Erythroblast (primary cell): ENCODE measurements around the gene UPP2.

Source experiments
- DNase-seq, 2 experiments: peaks; one replicate each; lab custom pipeline; 2025; lab: John Stamatoyannopoulos, UW
- GATA1 ChIP-seq: IDR thresholded peaks from 2 replicates; pipeline ENCODE4 v1.6.1; 2011; ENCODE audit warnings: low read depth, mild to moderate bottlenecking, control low read depth, low read length, moderate library complexity
- POLR2A ChIP-seq: IDR thresholded peaks from 2 replicates; pipeline ENCODE4 v1.6.1; 2011; ENCODE audit warnings: mild to moderate bottlenecking, low read length

Gene UPP2

GRCh38 chr2:158138255-158138654 is 36.6 kb downstream of the UPP2 start:
- TF ChIP-seq GATA1 = no peak
- TF ChIP-seq POLR2A = no peak
- no peak for DNase-seq

GRCh38 chr2:158140201-158140600 is 38.5 kb downstream of the UPP2 start:
- no peak for DNase-seq
- no peak for TF ChIP-seq GATA1
- no peak for TF ChIP-seq POLR2A

- no peak for DNase-seq
- no peak for TF ChIP-seq POLR2A
- no peak for TF ChIP-seq GATA1
Measured at GRCh38 chr2:158142165-158142564, 40.5 kb downstream of the UPP2 start.

DNA sequence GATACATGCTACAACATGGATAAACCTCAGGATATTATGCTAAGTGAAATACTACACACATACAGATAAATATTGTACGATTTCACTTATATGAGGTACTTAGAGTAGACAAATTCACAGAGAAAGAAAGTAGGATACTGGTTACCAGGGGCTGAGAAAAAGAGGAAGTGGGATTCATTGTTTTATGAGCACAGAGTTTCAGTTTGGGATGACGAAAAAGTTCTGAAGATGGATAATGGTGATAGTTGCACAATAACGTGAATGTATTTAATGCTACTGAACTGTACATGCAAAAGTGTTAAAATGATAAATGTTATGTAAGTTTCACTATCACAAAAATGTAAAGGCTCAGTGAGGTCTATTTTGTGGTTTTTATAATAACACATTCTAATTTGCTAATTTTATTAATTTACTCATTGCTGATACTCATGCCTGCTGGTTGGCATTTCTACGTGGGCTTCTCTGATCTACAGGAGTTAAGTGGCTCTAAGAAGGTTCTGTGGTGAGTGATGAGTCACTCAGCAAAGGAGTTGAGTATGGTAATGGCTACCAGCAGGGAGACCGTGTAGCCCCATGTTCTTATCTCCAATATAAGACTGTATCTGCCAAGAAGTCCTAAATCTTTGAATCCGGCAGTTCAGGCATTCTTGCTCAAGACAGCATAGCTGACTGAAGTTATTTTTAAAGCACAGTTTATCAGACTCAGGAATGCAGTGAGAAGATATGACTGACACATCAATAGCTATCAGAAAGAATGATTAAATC is 41.1 kb downstream of the UPP2 start:
- TF ChIP-seq POLR2A (no peak), GATA1 (no peak)
- DNase-seq = no peak

- TF ChIP-seq POLR2A (no peak), GATA1 (no peak)
- DNase-seq = no peak
Measured at GRCh38 chr2:158143703-158144360, 42.2 kb downstream of the UPP2 start.

DNA sequence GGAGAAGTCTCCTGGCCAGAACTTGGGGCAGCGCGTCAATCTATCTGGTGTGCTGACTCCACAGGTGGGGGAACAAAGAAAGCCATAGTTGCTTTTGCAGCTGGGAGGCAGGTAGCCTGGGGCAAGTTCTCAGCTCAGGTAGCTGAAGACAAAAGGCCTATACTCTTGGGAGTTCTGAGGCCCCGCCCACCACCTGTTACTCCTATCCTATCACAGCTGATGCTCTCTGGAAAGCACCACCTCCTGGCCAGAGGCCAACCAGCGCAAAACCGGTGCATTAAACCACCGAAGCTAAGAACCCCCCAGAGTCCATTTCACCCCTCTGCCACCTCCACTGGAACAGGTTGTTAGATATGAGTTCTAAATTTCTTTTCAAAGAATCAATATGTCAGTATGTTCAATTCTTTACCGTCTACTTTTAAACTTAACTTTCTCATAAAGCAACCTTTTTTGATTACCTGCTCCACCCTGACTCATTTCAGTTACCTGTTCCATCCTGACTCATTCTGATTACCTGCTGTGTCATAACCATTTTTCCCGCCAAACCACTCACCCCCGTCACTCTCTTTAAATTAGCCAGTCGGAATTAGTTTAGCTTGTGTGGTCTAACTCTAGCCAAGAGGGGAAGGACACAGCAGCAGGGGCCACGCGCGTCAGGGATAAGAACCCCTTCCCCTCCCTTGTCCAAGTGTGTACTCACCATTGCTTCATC is 43.4 kb downstream of the UPP2 start:
- TF ChIP-seq GATA1 = no peak
- TF ChIP-seq POLR2A = no peak
- DNase-seq = no peak

- TF ChIP-seq GATA1 = no peak
- TF ChIP-seq POLR2A = no peak
- DNase-seq = no peak
Measured at GRCh38 chr2:158153270-158154015, 51.8 kb downstream of the UPP2 start.

DNA sequence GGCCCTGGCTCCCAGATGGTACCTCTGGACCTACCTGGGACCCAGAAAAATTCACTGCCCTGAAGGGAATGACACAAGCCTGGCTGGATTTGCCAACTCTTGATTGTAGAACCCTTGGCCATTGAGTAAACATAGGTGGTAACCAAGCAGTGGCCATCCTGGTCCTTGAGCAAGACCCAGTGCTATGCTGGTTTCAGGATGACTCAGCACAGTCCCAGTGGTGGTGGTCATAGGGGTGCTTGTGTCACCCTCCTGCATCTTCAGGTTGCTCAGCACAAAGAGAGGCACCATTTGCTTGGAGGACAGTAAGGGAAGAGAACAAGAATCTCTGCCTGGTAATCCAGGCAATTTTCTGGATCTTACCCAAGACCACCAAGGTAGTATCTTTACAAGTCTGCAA is 52.9 kb downstream of the UPP2 start:
- no peak for DNase-seq
- TF ChIP-seq GATA1 (no peak), POLR2A (no peak)

DNA sequence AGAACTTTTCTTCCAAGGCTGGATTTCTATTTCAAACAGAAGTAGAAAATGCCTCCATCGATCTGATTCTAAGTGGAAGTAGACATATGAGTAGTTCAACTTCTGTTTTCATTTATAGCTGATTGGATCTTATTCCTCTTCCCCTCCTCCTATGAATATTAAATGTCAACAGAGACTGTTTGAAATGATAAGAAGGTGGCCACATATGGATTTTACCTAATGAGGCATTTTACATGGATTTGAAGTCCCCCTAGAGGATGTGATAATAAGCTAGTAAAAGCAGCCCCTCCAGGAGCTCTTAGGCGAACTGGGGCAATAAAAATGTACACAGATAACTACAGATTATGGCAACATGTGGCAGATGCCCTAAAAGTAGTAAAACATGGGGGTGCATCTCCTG is 71.0 kb downstream of the UPP2 start:
- no peak for TF ChIP-seq GATA1
- TF ChIP-seq POLR2A = no peak
- no peak for DNase-seq

DNA sequence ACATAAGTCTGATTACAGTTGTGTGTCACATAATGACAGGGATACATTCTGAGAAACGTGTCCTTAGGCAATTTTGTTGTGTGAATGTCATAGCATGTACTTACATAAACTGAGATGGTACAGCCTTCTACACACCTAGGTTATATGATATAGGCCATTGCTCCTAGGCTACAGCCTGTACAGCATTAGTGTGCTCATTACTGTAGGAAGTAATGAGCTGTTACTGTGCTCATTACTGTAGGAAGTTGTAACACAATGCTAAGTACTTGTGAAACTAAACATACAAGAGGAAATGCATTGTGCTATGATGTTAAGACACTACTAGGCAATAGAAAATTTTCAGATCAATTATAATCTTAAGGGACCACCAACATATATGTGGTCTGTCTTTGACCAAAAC is 72.8 kb downstream of the UPP2 start:
- DNase-seq = no peak
- TF ChIP-seq POLR2A (no peak), GATA1 (no peak)

- no peak for DNase-seq
- TF ChIP-seq POLR2A = no peak
- TF ChIP-seq GATA1 = no peak
Measured at GRCh38 chr2:158174956-158175355, 73.3 kb downstream of the UPP2 start.

GRCh38 chr2:158178646-158179045 is 77.0 kb downstream of the UPP2 start:
- DNase-seq = no peak
- TF ChIP-seq GATA1 (no peak), POLR2A (no peak)

- TF ChIP-seq GATA1 (no peak), POLR2A (no peak)
- DNase-seq = no peak
Measured at GRCh38 chr2:158179660-158180059, 78.0 kb downstream of the UPP2 start.
